ENCODE measurements around the gene PDIA3. TPM values are rescaled to one million over a fixed set of nuclear protein-coding genes. Genes with fewer than 3 reads are reported as not detected.
"Not testable (repeated sequence)": the region's sequence is repeated elsewhere in the genome, so short reads cannot be mapped to it uniquely, and the experiment has no call there.

The PDIA3 gene
- 100 to 1,000 TPM; 212 to 365 (median 260) TPM for polyA plus RNA-seq (ENCODE audit: insufficient read length in 10 of 10)
- long read RNA-seq, donor 1, transcript PDIA3-201 (13 exons, 3,727 nt): major isoform, 58 of 131 reads
- long read RNA-seq, donor 1, partial matches to known transcripts: 72 of 131 reads
- long read RNA-seq, donor 1, other reads (novel, unspliced or antisense): 0 of 131 reads
- long read RNA-seq, donor 2, transcript PDIA3-201 (13 exons, 3,727 nt): major isoform, 47 of 101 reads
- long read RNA-seq, donor 2, partial matches to known transcripts: 53 of 101 reads
- long read RNA-seq, donor 2, other reads (novel, unspliced or antisense): 0 of 101 reads
- long read RNA-seq, donor 3: 0 reads
- long read RNA-seq, donor 4, transcript PDIA3-201 (13 exons, 3,727 nt): major isoform, 51 of 120 reads
- long read RNA-seq, donor 4, partial matches to known transcripts: 68 of 120 reads
- long read RNA-seq, donor 4, other reads (novel, unspliced or antisense): 0 of 120 reads
- long read RNA-seq, donor 5, transcript PDIA3-201 (13 exons, 3,727 nt): major isoform, 61 of 260 reads
- long read RNA-seq, donor 5, partial matches to known transcripts: 195 of 260 reads
- long read RNA-seq, donor 5, other reads (novel, unspliced or antisense): 0 of 260 reads
- long read RNA-seq, donor 6, transcript PDIA3-201 (13 exons, 3,727 nt): major isoform, 70 of 211 reads
- long read RNA-seq, donor 6, partial matches to known transcripts: 140 of 211 reads
- long read RNA-seq, donor 6, other reads (novel, unspliced or antisense): 0 of 211 reads
- long read RNA-seq, donor 7, transcript PDIA3-201 (13 exons, 3,727 nt): major isoform, 58 of 119 reads
- long read RNA-seq, donor 7, partial matches to known transcripts: 60 of 119 reads
- long read RNA-seq, donor 7, other reads (novel, unspliced or antisense): 0 of 119 reads
- long read RNA-seq, donor 8, transcript PDIA3-201 (13 exons, 3,727 nt): major isoform, 51 of 169 reads
- long read RNA-seq, donor 8, partial matches to known transcripts: 115 of 169 reads
- long read RNA-seq, donor 8, other reads (novel, unspliced or antisense): 0 of 169 reads
- long read RNA-seq, donor 9, transcript PDIA3-201 (13 exons, 3,727 nt): major isoform, 11 of 20 reads
- long read RNA-seq, donor 9, partial matches to known transcripts: 9 of 20 reads
- long read RNA-seq, donor 9, other reads (novel, unspliced or antisense): 0 of 20 reads

DNA sequence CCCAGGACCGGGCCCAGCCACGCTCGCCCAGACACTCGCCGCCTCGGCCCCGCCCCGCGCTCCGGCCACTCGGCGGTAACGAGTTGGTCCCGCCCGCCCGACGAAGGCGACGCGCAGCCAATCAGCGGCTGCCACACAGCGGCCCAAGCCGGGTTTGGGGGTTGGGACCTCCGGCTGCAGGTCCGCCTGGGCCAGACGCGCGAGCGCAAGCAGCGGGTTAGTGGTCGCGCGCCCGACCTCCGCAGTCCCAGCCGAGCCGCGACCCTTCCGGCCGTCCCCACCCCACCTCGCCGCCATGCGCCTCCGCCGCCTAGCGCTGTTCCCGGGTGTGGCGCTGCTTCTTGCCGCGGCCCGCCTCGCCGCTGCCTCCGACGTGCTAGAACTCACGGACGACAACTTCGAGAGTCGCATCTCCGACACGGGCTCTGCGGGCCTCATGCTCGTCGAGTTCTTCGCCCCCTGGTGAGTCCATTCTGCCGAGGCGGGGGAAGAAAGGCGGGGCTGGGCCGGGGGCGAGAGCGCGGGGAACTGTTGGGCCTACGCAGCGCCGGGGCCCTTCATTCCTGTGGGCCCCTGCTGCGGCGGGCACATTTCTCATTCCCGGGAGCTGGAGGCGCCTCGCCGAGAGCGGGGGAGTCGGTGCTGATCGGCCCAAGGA, at the start of gene PDIA3:
Gene PDIA3 (plus strand): TSS at position 194 of the 658 bp plus-strand sequence. CDS start 102 bp downstream, at position 296.
- DNase-seq: peak; percentile 92 to 98 (median 94)

DNA sequence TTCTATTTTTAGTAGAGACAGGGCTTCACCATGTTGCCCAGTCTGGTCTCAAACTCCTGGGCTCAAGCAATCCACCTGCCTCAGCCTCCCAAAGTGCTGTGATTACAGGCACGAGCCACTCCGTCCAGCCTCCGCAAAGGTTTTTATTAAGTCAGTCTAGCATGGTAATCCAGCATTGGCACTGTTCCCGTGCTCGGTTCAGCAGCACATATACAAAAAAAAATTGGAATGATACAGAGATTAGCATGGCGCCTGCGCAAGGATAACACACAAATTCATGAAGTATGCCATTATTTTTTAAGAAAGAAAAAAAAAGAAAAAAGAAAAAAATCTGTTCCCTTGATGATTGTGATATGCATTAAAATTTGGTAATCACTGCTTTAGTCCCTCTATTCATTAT, 44.1 kb upstream of the PDIA3 start:
- DNase-seq: no peak

DNA sequence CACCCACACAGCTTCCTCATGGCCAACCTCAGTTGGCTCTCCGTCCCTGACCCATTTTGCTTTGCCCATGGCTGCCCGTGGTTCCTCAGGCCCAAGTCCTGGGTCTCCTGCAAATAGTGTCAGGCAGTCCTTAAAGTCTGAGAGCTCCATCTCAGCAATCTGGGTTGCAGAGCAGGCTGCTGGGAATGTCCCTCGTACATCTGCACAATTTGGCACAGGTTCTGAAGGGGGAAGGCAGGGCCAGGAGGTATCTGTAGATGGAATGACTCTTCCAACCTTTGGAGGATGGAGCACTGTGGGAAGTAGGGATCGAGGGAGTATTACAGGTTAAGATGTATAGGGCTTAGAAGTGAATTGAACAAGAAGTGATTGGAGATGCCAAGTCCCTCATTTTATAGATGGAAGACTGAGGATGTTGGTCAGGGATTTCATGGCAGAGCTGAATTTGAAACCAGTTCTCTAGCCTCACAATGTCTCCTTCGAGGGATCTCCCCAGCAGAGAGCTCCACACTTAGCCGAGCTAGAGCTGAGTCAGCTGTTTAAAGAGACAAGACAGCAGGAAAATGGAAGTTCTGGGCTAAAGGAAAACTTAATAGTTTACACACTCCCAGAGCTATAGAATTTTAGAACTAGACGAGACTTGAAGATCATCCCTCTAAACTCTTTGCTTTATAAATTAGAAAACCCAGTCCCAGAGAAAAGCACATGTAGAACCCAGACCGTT, 43.4 kb upstream of the PDIA3 start:
- no peak for DNase-seq

- not testable (repeated sequence) for DNase-seq
Measured at GRCh38 chr15:43710431-43711131, 35.7 kb upstream of the PDIA3 start.

DNA sequence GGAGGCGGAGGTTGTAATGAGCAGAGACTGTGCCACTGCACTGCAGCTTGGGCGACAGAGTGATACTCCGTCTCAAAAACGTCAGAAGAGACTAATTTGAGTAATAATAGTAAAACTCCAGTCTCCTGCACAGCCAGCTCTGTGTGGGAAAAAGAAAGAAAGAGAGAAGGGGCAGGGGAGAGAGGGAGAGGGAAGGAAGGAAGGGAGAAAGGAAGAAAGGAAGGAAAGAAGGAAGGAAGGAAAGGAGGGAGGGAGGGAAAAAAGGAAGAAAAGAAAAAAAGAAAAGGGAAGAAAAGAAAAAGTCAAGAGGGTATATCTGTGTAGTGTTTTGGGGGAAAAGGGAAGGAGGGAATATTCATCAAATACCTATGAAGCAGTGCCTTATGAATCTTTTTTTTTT, 23.1 kb upstream of the PDIA3 start:
- DNase-seq: no peak

DNA sequence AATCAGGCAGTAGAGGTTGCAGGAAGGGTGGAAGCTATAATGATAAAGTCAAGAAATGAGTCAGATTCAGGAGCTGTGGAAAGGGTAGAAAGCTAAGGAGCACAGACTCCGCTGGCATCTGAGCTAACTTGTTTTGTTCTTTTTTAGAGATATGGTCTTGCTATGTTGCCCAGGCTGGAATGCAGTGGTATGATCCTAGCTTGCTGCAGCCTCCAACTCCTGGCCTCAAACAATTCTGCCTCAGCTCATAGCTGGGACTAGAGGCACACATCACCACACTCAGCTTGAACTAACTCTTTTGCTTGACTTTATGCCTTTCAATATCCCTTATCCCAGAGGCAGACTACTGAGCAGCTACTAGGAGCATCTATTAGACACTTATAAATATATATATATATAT, 19.9 kb upstream of the PDIA3 start:
- DNase-seq: not testable (repeated sequence)

GRCh38 chr15:43728053-43728725, 18.0 kb upstream of the PDIA3 start:
- not testable (repeated sequence) for DNase-seq

DNA sequence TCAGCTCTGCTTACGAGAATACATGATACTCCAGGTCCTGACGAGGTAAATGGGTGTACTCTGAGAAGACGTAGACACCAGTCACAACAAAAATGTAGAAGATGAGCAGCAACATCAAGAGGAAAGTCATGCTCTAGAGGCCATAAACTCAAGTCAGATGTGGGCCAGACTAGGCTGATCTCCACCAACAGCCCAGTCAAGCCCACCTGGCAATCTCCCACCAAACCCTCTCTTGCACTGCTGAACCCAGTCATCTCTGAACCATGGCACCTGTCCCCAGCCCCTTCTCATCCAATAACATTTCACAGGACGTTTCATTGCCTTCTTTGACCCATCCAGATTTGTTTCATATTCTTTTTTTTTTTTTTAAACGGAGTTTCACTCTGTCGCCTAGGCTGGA, 10.8 kb upstream of the PDIA3 start:
- DNase-seq: no peak

DNA sequence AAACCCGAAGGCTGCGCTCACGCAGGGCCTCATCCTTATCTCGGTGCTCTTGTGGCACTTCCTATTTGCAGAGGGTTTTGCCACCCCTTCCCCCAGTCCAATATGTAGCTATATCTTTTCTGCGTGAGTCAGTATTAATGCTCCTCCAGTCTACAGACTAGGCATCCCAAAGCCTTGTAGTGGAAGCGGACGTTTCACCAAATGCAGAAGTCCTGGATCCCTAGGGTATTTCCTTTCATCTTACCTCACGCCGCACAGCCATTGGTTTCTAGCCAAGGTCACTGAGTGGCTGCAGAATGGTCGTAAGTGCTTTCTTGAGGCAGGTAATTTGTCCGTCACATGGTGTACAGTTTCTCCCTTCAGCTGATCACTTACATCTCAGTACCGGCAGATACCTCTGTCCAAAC, 668 bp downstream of the PDIA3 start:
- peak in 2 of 3 donors; percentile 17 to 34 for DNase-seq

GRCh38 chr15:43748376-43748775, 2.1 kb downstream of the PDIA3 start:
- peak in 2 of 3 donors; percentile 8 to 17 for DNase-seq

DNA sequence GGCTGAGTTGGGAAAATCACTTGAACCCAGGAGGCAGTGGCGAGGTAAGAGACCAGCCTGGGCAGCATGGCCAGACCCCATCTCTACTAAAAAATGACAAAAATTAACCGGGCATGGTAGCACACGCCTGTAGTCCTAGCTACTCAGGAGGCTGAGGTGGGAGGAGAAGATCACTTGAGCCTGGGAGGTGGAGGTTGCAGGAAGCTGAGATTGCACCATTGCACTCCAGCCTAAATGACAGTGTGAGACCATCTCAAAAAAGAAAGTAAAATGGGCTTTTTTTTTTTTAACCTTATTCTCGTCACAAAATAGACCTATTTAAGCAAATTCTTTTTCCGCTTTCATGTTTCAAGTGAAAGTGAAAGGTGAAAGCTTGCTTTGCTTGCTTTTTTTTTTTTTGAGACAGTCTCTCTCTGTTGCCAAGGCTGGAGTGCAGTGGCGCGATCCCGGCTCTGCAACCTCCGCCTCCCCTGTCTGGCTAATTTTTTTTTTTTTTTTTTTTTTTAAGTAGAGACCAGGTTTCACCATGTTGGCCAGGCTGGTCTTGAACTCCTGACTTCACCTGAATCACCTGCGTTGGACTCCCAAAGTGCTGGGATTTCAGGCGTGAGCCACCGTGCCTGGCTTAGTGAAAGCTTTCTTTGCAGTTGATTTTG, 3.6 kb downstream of the PDIA3 start:
- no peak for DNase-seq

- DNase-seq: no peak
Measured at GRCh38 chr15:43751885-43752284, 5.6 kb downstream of the PDIA3 start.

DNA sequence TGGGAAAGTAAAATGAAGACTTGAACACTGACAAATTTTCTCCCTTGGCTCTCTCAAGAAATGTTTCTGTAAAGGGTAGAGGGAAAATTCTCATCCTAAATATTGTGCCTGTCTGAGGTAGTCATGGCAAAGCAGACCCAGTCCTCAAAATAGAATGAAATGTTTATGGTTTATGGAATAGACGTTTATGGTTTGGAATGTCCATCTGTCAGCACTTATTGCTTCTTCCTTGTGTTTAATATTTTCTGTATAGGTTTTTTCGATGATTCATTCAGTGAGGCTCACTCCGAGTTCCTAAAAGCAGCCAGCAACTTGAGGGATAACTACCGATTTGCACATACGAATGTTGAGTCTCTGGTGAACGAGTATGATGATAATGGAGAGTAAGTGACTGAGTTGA, 16.6 kb downstream of the PDIA3 start:
- peak in 1 of 3 donors; percentile 43 for DNase-seq

- no peak for DNase-seq
Measured at GRCh38 chr15:43763819-43764446, 17.7 kb downstream of the PDIA3 start.

DNA sequence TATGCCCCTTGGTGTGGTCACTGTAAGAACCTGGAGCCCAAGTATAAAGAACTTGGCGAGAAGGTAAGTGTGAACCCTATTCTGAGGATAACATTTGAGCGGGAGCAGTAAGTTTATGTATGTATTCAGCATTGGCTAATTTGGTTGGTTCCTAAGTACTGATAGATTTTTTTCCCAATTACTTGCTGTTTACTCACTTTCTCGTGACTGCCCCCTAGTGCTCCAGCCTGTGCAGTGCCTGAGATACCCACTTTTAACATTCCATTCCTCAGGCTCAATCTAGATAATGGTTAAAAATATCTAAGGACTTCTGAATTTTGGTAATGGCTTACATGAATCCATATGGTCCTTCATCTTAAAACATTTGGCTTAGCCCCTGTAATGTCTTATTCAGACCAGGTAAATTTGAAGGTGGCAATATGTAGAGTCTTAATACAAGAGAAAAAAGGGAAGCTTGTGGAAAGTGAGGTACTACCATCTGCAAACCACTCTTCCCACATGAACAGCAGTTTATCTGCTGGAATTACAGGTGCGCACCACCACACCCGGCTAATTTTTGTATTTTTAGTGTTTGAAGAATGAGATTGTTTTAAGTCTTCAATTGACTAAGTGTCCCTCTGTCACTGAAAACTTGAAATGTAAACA, 23.5 kb downstream of the PDIA3 start:
- DNase-seq: peak in 1 of 3 donors; percentile 67

- no peak for DNase-seq
Measured at GRCh38 chr15:43771816-43772215, 25.6 kb downstream of the PDIA3 start.

DNA sequence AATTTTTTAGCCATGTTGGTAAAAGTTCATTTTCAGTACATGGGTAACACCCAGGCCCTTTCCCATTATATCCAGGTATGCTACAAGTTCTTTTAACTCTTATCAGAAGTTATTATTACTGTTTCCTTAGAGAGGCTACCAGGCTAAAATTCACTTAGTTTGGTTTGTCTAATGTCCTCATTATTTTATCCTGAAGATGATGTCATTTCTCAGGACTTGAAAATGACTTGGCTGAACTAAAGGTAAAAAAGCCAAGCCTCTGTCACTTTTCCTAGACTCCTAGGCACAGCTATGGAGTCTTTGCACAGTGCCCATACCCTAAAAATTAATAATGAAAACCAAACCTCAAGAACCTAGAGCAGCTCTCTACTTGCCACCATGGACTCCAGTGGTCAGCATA, 26.4 kb downstream of the PDIA3 start:
- no peak for DNase-seq

DNA sequence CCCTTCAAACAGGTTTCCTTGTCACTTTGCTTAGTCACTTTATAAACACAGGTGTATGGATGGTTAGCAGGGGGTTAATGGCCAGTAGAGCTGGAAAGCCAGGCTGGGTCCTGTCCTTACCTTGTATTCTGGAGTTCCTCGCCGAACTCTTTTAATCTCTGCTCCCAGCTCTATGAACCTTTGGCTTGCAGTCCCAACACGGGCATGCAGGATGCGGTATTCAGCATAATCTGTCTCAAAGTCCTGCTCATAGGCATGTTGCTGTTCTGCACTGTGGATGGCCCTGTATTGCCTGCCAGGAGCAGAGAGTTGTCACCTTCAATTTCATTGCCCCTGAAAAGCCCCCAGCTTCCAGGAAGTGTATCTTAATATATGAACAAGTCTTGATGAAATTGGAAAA, 27.8 kb downstream of the PDIA3 start:
- no peak for DNase-seq

All from muscle of back (tissue), 13 donors.